H1 (cell line): ENCODE data around the gene CNTD1. TPM values are rescaled to one million over a fixed set of nuclear protein-coding genes. Genes with fewer than 3 reads are reported as not detected.

Source experiments
- CTCF ChIA-PET: fragments of 300-600 bp; sonication (Branson Sonifier 250); formaldehyde crosslinking; loops from one replicate; lab custom pipeline; 2021; ENCODE audit not compliant: partially characterized antibody; lab: Charles Lee
- POLR2A ChIA-PET: fragments of 300-600 bp; sonication (Branson Sonifier 250); formaldehyde crosslinking; loops from one replicate; lab custom pipeline; 2021; ENCODE audit warnings: inconsistent platforms; ENCODE audit not compliant: partially characterized antibody; lab: Charles Lee
- DNase-seq, 2 experiments: peaks; one replicate each; pipeline versions ENCODE4 v3.0.0 to v3.0.0-alpha.2; 2010 to 2022; ENCODE audit warnings: low spot score in 2 of 2, low read depth in 1 of 2, mixed read lengths in 1 of 2
- FAIRE-seq: peaks from 2 replicates; lab custom pipeline; 2011; peaks lifted over from hg19 to GRCh38; lab: Jason Lieb, UNC
- H2AFZ ChIP-seq: 2 replicates; pipeline ENCODE4 v1.8.1; 2012; ENCODE audit warnings: low read length, inconsistent platforms
- H2AK5ac ChIP-seq: 2 replicates; pipeline ENCODE4 v1.6.1; 2013; ENCODE audit warnings: low read depth, low read length
- H2BK120ac ChIP-seq: replicated peaks from 2 replicates; pipeline ENCODE3; 2013; ENCODE audit warnings: low read depth, low read length, inconsistent platforms
- H2BK12ac ChIP-seq: 2 replicates; pipeline ENCODE4 v1.6.1; 2013; ENCODE audit warnings: low read depth, low read length
- H2BK15ac ChIP-seq: 2 replicates; pipeline ENCODE4 v1.6.1; 2013; ENCODE audit warnings: low read length
- H2BK20ac ChIP-seq: 2 replicates; pipeline ENCODE4 v1.6.1; 2013; ENCODE audit warnings: low read length
- H2BK5ac ChIP-seq: 2 replicates; pipeline ENCODE4 v1.6.1; 2013; ENCODE audit warnings: low read depth, low read length
- H3K14ac ChIP-seq: 2 replicates; pipeline ENCODE4 v1.6.1; 2013; ENCODE audit warnings: inconsistent platforms; ENCODE audit not compliant: insufficient read length
- H3K18ac ChIP-seq: 2 replicates; pipeline ENCODE4 v1.6.1; 2013; ENCODE audit warnings: low read length; ENCODE audit errors: extremely low read depth
- H3K23ac ChIP-seq: 2 replicates; pipeline ENCODE4 v1.6.1; 2013; ENCODE audit warnings: inconsistent platforms; ENCODE audit not compliant: insufficient read length
- H3K23me2 ChIP-seq: 2 replicates; pipeline ENCODE4 v1.6.1; 2013; ENCODE audit warnings: low read depth, low read length
- H3K27ac ChIP-seq: 2 replicates; pipeline ENCODE4 v1.6.1; 2011; ENCODE audit warnings: low read depth, low read length, inconsistent platforms
- H3K27me3 ChIP-seq, 4 experiments: replicated peaks in 1 of 4; 1 replicate in 1 of 4; 2 replicates in 3 of 4; pipeline versions ENCODE4 v1.6.1 to v1.8.1; 2011 to 2013; ENCODE audit warnings: low read length in 3 of 4, mild to moderate bottlenecking in 3 of 4, inconsistent platforms in 2 of 4, mixed read lengths in 2 of 4, moderate library complexity in 1 of 4; ENCODE audit not compliant: control insufficient read depth in 3 of 4, insufficient read depth in 3 of 4; ENCODE audit errors: extremely low read depth in 1 of 4
- H3K36me3 ChIP-seq, 4 experiments: 2 replicates each; pipeline versions ENCODE4 v1.6.1 to v1.8.1; 2011 to 2013; ENCODE audit warnings: mild to moderate bottlenecking in 4 of 4, low read length in 3 of 4, moderate library complexity in 2 of 4, control low read depth in 1 of 4, inconsistent platforms in 1 of 4; ENCODE audit not compliant: insufficient read depth in 4 of 4, control insufficient read depth in 2 of 4
- H3K4ac ChIP-seq: replicated peaks from 2 replicates; pipeline ENCODE3; 2013; ENCODE audit warnings: low read length, low read depth, mixed read lengths, inconsistent platforms; ENCODE audit not compliant: insufficient read length
- H3K4me1 ChIP-seq, 4 experiments: replicated peaks in 1 of 4; 1 replicate in 1 of 4; 2 replicates in 3 of 4; pipeline versions ENCODE4 v1.6.1 to v1.8.1; 2011 to 2013; ENCODE audit warnings: low read length in 3 of 4, inconsistent platforms in 2 of 4, mixed read lengths in 1 of 4; ENCODE audit not compliant: insufficient read depth in 4 of 4, control insufficient read depth in 3 of 4
- H3K4me2 ChIP-seq, 2 experiments: 2 replicates each; pipeline versions ENCODE4 v1.6.1 to v1.8.1; 2011 to 2013; ENCODE audit warnings: low read depth in 2 of 2, low read length in 2 of 2, control low read depth in 1 of 2, inconsistent platforms in 1 of 2, mild to moderate bottlenecking in 1 of 2; ENCODE audit not compliant: insufficient read depth in 1 of 2
- H3K4me3 ChIP-seq, 4 experiments: fragments of 200-600, 300-600 bp in 1 of 4; sonication (generic), shearing (Covaris generic), sonication (Bioruptor Twin) in 1 of 4; 2 replicates each; pipeline versions ENCODE4 v1.5.1 to v1.8.1; 2011 to 2016; ENCODE audit warnings: low read length in 4 of 4, low read depth in 3 of 4, control low read depth in 2 of 4, inconsistent platforms in 2 of 4, mild to moderate bottlenecking in 2 of 4, mixed read lengths in 1 of 4, moderate library complexity in 1 of 4; ENCODE audit not compliant: insufficient read depth in 2 of 4; ENCODE audit errors: extremely low read depth in 1 of 4
- H3K56ac ChIP-seq: replicated peaks from 2 replicates; pipeline ENCODE3; 2013; ENCODE audit warnings: low read depth, mild to moderate bottlenecking, mixed read lengths, low read length, inconsistent platforms; ENCODE audit not compliant: insufficient read length
- H3K79me1 ChIP-seq: 2 replicates; pipeline ENCODE4 v1.6.1; 2013; ENCODE audit warnings: low read depth, low read length, control low read depth
- H3K79me2 ChIP-seq, 2 experiments: 2 replicates each; pipeline versions ENCODE4 v1.6.1 to v1.8.1; 2012 to 2013; ENCODE audit warnings: low read length in 2 of 2, mild to moderate bottlenecking in 2 of 2, inconsistent platforms in 1 of 2; ENCODE audit not compliant: insufficient read depth in 2 of 2, control insufficient read depth in 1 of 2
- H3K9ac ChIP-seq, 4 experiments: replicated peaks in 1 of 4; 1 replicate in 1 of 4; 2 replicates in 3 of 4; pipeline versions ENCODE4 v1.6.1 to v1.8.1; 2011 to 2013; ENCODE audit warnings: low read depth in 3 of 4, low read length in 3 of 4, control low read depth in 2 of 4, mild to moderate bottlenecking in 2 of 4, moderate library complexity in 2 of 4, inconsistent platforms in 1 of 4; ENCODE audit errors: extremely low read depth in 1 of 4
- H3K9me3 ChIP-seq, 2 experiments: 2 replicates each; pipeline versions ENCODE4 v1.6.1 to v1.8.1; 2012 to 2013; ENCODE audit warnings: mild to moderate bottlenecking in 2 of 2, moderate library complexity in 2 of 2, control low read depth in 1 of 2, inconsistent platforms in 1 of 2, low read depth in 1 of 2, low read length in 1 of 2, mixed read lengths in 1 of 2; ENCODE audit not compliant: insufficient read depth in 2 of 2
- H4K20me1 ChIP-seq, 2 experiments: replicated peaks in 1 of 2; 2 replicates each; pipeline versions ENCODE3 to v1.8.1; 2011 to 2013; ENCODE audit warnings: inconsistent platforms in 2 of 2, low read length in 2 of 2, mild to moderate bottlenecking in 1 of 2; ENCODE audit not compliant: insufficient read depth in 2 of 2, control insufficient read depth in 1 of 2
- H4K5ac ChIP-seq: 2 replicates; pipeline ENCODE4 v1.6.1; 2013; ENCODE audit warnings: low read length, low read depth, mixed read lengths, inconsistent platforms; ENCODE audit not compliant: insufficient read length
- H4K8ac ChIP-seq: 2 replicates; pipeline ENCODE4 v1.8.0; 2013; ENCODE audit warnings: mild to moderate bottlenecking, moderate library complexity, low read length, inconsistent platforms; ENCODE audit not compliant: insufficient read depth; ENCODE audit errors: extremely low read depth
- H4K91ac ChIP-seq: replicated peaks from 2 replicates; pipeline ENCODE3; 2013; ENCODE audit warnings: low read length, mixed read lengths, inconsistent platforms; ENCODE audit not compliant: insufficient read length
- BACH1 ChIP-seq: IDR thresholded peaks from 2 replicates; pipeline ENCODE4 v1.6.1; 2012; ENCODE audit warnings: low read length, improper control_type of control experiment
- CBX5 ChIP-seq: fragments of 300-800, 300-1000 bp; sonication (generic); IDR thresholded peaks from 2 replicates; pipeline ENCODE4 v1.7.1; 2016; ENCODE audit warnings: antibody characterized with exemption, low read length, low read depth
- CREB1 ChIP-seq: IDR thresholded peaks from 2 replicates; pipeline ENCODE4 v1.6.1; 2012; ENCODE audit warnings: inconsistent platforms
- EGR1 ChIP-seq: IDR thresholded peaks from 2 replicates; pipeline ENCODE4 v1.6.1; 2011; ENCODE audit warnings: low read depth, low read length, borderline replicate concordance
- FOSL1 ChIP-seq: IDR thresholded peaks from 2 replicates; pipeline ENCODE4 v1.6.1; 2011; ENCODE audit warnings: mild to moderate bottlenecking, low read depth, low read length, moderate library complexity; ENCODE audit not compliant: insufficient read depth
- HDAC2 ChIP-seq, 2 experiments: fragments of 300-600 bp in 1 of 2; sonication (generic) in 1 of 2; IDR thresholded peaks; 2 replicates each; pipeline ENCODE4 v1.6.1; 2011 to 2012; ENCODE audit warnings: low read depth in 2 of 2, low read length in 2 of 2, mild to moderate bottlenecking in 2 of 2, moderate library complexity in 2 of 2, borderline replicate concordance in 1 of 2, inconsistent platforms in 1 of 2
- JUN ChIP-seq: IDR thresholded peaks from 2 replicates; pipeline ENCODE4 v1.6.1; 2011; ENCODE audit warnings: low read depth, mild to moderate bottlenecking, improper control_type of control experiment, low read length
- KDM4A ChIP-seq: IDR thresholded peaks from one replicate; pipeline ENCODE4 v1.7.1; 2012; ENCODE audit warnings: low read depth, mild to moderate bottlenecking, moderate library complexity, low read length, inconsistent platforms; ENCODE audit not compliant: severe bottlenecking
- RFX5 ChIP-seq: IDR thresholded peaks from 2 replicates; pipeline ENCODE4 v1.6.1; 2011; ENCODE audit warnings: low read depth, low read length, improper control_type of control experiment, borderline replicate concordance
- TAF1 ChIP-seq: IDR thresholded peaks from 2 replicates; pipeline ENCODE4 v1.6.1; 2011; ENCODE audit warnings: mild to moderate bottlenecking, low read depth, low read length
- TCF12 ChIP-seq: IDR thresholded peaks from 2 replicates; pipeline ENCODE4 v1.6.1; 2011; ENCODE audit warnings: low read depth, mild to moderate bottlenecking, low read length
- WGBS, 2 experiments: shearing (Covaris generic) in 1 of 2; methylation state at CpG; one replicate each; pipeline versions ENCODE4 v1.1.6 to v1.1.7; 2013 to 2015; ENCODE audit warnings: low lambda C conversion rate in 2 of 2, mixed read lengths in 2 of 2, inconsistent platforms in 1 of 2, low coverage in 1 of 2, missing lambda C conversion rate in 1 of 2; ENCODE audit not compliant: insufficient replicate concordance in 2 of 2, insufficient coverage in 1 of 2, insufficient read length in 1 of 2; ENCODE audit errors: extremely low coverage in 1 of 2, missing lambda C conversion rate in 1 of 2; 5-methylcytosine and 5-hydroxymethylcytosine counted together
- polyA plus RNA-seq, 7 experiments: library from polyadenylated mRNA; depleted of rRNA in 3 of 7; stranded (reverse) in 5 of 7; unstranded in 2 of 7; fragments of >200 nt in 5 of 7; fragments of 200-250 nt in 2 of 7; gene quantifications; 1 replicate in 5 of 7; 2 replicates in 1 of 7; 4 replicates in 1 of 7; pipeline versions ENCODE4 v1.2.1 to v1.2.3, GENCODE V29; 2011 to 2013; ENCODE audit warnings: missing spikeins in 2 of 7, mixed read lengths in 2 of 7
- total RNA-seq: library from RNA; stranded (reverse); fragmentation: NEBNext Ultra II Directional; extraction: Animal tissue kit (Norgen Biotek cat#: 25700); gene quantifications from 2 replicates; pipeline ENCODE4 v1.2.1, GENCODE V29; 2021
- TF ChIP-seq, protein P1 (sequence below): IDR thresholded peaks from 2 replicates; pipeline ENCODE4 v1.6.1; 2012; ENCODE audit warnings: inconsistent platforms

Gene CNTD1
- total and polyA plus RNA-seq, 2 of the 8 experiments (the other 6 are each of a cell fraction or from before 2014, with no cell fraction given), result not detected

DNA sequence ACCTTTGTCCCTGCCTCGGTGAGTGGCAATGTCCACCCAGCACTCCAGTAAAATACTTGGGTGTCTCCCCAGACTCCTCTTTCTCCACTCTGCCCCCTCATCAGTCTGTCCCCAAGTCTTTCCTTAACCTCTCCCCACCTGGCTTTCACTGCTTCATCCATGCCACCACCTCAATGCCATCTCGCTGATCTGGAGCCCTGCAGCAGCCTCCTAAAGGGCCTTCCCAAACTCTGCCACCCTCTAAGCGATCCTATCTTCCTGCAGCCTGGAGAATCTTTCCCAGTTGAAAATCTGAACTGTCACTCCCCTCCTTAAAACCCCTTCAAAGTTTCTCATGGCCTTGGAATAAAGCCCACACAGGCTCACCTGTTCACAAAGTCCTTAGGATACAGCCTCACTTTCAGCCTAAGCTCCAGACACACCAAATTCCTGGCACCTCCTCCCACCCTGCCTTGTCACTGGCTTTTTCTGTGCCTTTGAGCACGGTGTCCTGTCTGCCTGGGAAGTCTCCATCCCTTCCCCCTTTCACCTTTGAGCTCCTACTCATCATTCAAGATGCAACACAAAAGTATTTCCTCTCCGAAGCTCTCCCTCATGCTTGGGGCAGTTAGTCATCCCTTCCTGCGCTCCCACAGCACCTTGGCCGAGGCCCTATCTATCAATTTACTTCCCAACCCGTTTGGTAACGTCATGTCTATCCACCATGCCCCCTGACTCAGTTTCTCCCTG is 15.4 kb upstream of the CNTD1 start:
- H3K9ac ChIP-seq, result no peak overlapping the region
- no peaks in the 10 kb centered on the region for H3K79me2 ChIP-seq
- no peak overlapping the region for H4K5ac ChIP-seq
- H3K27me3 ChIP-seq, result peaks cover 6 to 25% (median 19%) of the 10 kb centered on the region in 4 experiments
- no peak overlapping the region for H3K4me2 ChIP-seq
- POLR2A ChIA-PET, result interaction anchor here (0.9 to 3.8 kb wide), 4 partner anchors 11 to 104 kb away, joined by 3 to 17 read pairs (median 4); partner anchors contain the start of genes CNTD1 and COA3
- no peaks in the 10 kb centered on the region for H3K9me3 ChIP-seq
- no peak overlapping the region for H2BK20ac ChIP-seq
- no peak overlapping the region for H4K91ac ChIP-seq
- H3K27ac ChIP-seq, result no peak overlapping the region
- CTCF ChIA-PET, result interaction anchor here (1.5 kb wide), 2 partner anchors 32 to 111 kb away, joined by 3 to 5 read pairs; no protein-coding TSS in a partner anchor
- peaks cover 11% of the 10 kb centered on the region for H3K23me2 ChIP-seq
- H2BK12ac ChIP-seq, result peak overlapping the region; percentile 50; the same call in 1 of the 2 replicates
- no peak for FAIRE-seq
- no peak overlapping the region for H3K18ac ChIP-seq
- H2AK5ac ChIP-seq, result no peak overlapping the region
- no peak overlapping the region for H2BK120ac ChIP-seq
- 84% methylated on average over 9 of the region's 9 CpGs; no CpG with 5 or more reads in 1 of the 2 experiments for WGBS, 2 experiments
- H3K4me3 ChIP-seq, result no peak overlapping the region
- peaks cover 0 to 14% (median 8%) of the 10 kb centered on the region in 4 experiments; a peak in 6 of 7 replicates for H3K4me1 ChIP-seq
- H3K56ac ChIP-seq, result no peak overlapping the region
- H3K36me3 ChIP-seq, result peaks cover 5 to 13% (median 9%) of the 10 kb centered on the region in 4 experiments; a peak in 6 of 8 replicates
- no peak overlapping the region for H3K14ac ChIP-seq
- no peak overlapping the region for H3K23ac ChIP-seq
- H3K79me1 ChIP-seq, result no peaks in the 10 kb centered on the region
- H4K20me1 ChIP-seq, result no peaks in the 10 kb centered on the region
- H2AFZ ChIP-seq, result no peak overlapping the region
- H3K4ac ChIP-seq, result no peak overlapping the region
- no peak overlapping the region for H4K8ac ChIP-seq
- no peak for DNase-seq
- no peak overlapping the region for H2BK15ac ChIP-seq
- no peak overlapping the region for H2BK5ac ChIP-seq
- TF ChIP-seq TAF1, result no peak
- TF ChIP-seq, protein P1, sequence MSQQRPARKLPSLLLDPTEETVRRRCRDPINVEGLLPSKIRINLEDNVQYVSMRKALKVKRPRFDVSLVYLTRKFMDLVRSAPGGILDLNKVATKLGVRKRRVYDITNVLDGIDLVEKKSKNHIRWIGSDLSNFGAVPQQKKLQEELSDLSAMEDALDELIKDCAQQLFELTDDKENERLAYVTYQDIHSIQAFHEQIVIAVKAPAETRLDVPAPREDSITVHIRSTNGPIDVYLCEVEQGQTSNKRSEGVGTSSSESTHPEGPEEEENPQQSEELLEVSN, result no peak
- TF ChIP-seq CBX5, result no peak
- no peak for TF ChIP-seq RFX5
- TF ChIP-seq BACH1, result no peak
- no peak for TF ChIP-seq TCF12
- TF ChIP-seq JUN, result no peak
- TF ChIP-seq CREB1, result no peak
- TF ChIP-seq KDM4A, result no peak
- TF ChIP-seq EGR1, result no peak
- TF ChIP-seq HDAC2 (IDR thresholded peaks at IDR 0.05; ENCODE audit: borderline replicate concordance in 1 of 2, low read depth in 2 of 2, low read length in 2 of 2), result no peak
- TF ChIP-seq FOSL1, result no peak
